Mesothelial cell of epicardium (in vitro differentiated cells): ENCODE measurements around the gene NAV1. TPM values are rescaled to one million over a fixed set of nuclear protein-coding genes. Genes with fewer than 3 reads are reported as not detected.
"Not testable (repeated sequence)": the region's sequence is repeated elsewhere in the genome, so short reads cannot be mapped to it uniquely, and the experiment has no call there.

Source experiments
- DNase-seq, 2 experiments: peaks; one replicate each; pipeline ENCODE4 v3.0.0; 2021; ENCODE audit warnings: low spot score in 2 of 2; ENCODE audit not compliant: unreplicated experiment in 2 of 2
- H3K27ac Mint-ChIP-seq: 2 replicates; pipeline ENCODE4 v1.8.0; 2021; ENCODE audit warnings: mixed read lengths
- H3K27me3 Mint-ChIP-seq: 2 replicates; pipeline ENCODE4 v1.8.0; 2021; ENCODE audit warnings: low read depth, mixed read lengths
- H3K36me3 Mint-ChIP-seq: 2 replicates; pipeline ENCODE4 v1.8.0; 2021; ENCODE audit warnings: mixed read lengths
- H3K4me1 Mint-ChIP-seq: 2 replicates; pipeline ENCODE4 v1.8.0; 2021; ENCODE audit warnings: mixed read lengths
- H3K4me3 Mint-ChIP-seq: 2 replicates; pipeline ENCODE4 v1.8.0; 2021; ENCODE audit warnings: mild to moderate bottlenecking, moderate library complexity, mixed read lengths
- H3K9me3 Mint-ChIP-seq: 2 replicates; pipeline ENCODE4 v1.8.0; 2021; ENCODE audit warnings: mixed read lengths
- CTCF ChIP-seq: fragments of 200-600 bp; sonication (generic); IDR thresholded peaks from one replicate; pipeline ENCODE4 v1.5.0; 2021; ENCODE audit warnings: antibody characterized with exemption; ENCODE audit not compliant: unreplicated experiment
- total RNA-seq: library from RNA; stranded (reverse); gene quantifications from 3 replicates; pipeline ENCODE4 v1.2.1, GENCODE V29; 2021

NAV1 gene
- total RNA-seq: 88.8 to 95.9 TPM (median 95.4 TPM) in 3 replicates

GRCh38 chr1:201538612-201539551 lies at the start of gene NAV1:
TSS of gene NAV1 (plus strand) at chr1:201539127. CDS start at chr1:201622885, 83,758 bp downstream.
- H3K27me3 Mint-ChIP-seq: no peaks in the 10 kb centered on the region
- H3K9me3 Mint-ChIP-seq: peaks cover 4% of the 10 kb centered on the region
- H3K4me3 Mint-ChIP-seq: peak within 1 kb of the TSS; percentile 86
- H3K27ac Mint-ChIP-seq: peak within 1 kb of the TSS; percentile 82
- DNase-seq: peak in 1 of 2 experiments; percentile 59
- peaks cover 38% of the 10 kb centered on the region for H3K4me1 Mint-ChIP-seq
- no peak for TF ChIP-seq CTCF
- no peaks in the 10 kb centered on the region for H3K36me3 Mint-ChIP-seq

- Mint-ChIP-seq H3K27me3 (no peaks in the 10 kb centered on the region), H3K4me3 (no peak overlapping the region), H3K9me3 (peaks cover 5% of the 10 kb centered on the region), H3K27ac (peak overlapping the region; percentile 91), H3K36me3 (peaks cover 6% of the 10 kb centered on the region), H3K4me1 (peaks cover 71% of the 10 kb centered on the region)
- DNase-seq: no peak
- TF ChIP-seq CTCF: no peak
Measured at GRCh38 chr1:201489643-201490261, 49.2 kb upstream of the NAV1 start.

- DNase-seq: no peak
- H3K9me3 Mint-ChIP-seq: peaks cover 5% of the 10 kb centered on the region
- peaks cover 6% of the 10 kb centered on the region for H3K36me3 Mint-ChIP-seq
- H3K27ac Mint-ChIP-seq: peak overlapping the region; percentile 91
- TF ChIP-seq CTCF: no peak
- H3K4me3 Mint-ChIP-seq: no peak overlapping the region
- H3K4me1 Mint-ChIP-seq: peaks cover 78% of the 10 kb centered on the region
- no peaks in the 10 kb centered on the region for H3K27me3 Mint-ChIP-seq
Measured at GRCh38 chr1:201490708-201491131, 48.2 kb upstream of the NAV1 start.

- peaks cover 6% of the 10 kb centered on the region for H3K36me3 Mint-ChIP-seq
- no peak overlapping the region for H3K4me3 Mint-ChIP-seq
- peaks cover 5% of the 10 kb centered on the region for H3K9me3 Mint-ChIP-seq
- peak overlapping the region; percentile 92 for H3K27ac Mint-ChIP-seq
- no peak for TF ChIP-seq CTCF
- no peak for DNase-seq
- H3K27me3 Mint-ChIP-seq: no peaks in the 10 kb centered on the region
- peaks cover 81% of the 10 kb centered on the region for H3K4me1 Mint-ChIP-seq
Measured at GRCh38 chr1:201491896-201492511, 46.9 kb upstream of the NAV1 start.

- Mint-ChIP-seq H3K4me1 (peaks cover 78% of the 10 kb centered on the region), H3K27ac (peak overlapping the region; percentile 100)
- not testable (repeated sequence) for H3K4me3 Mint-ChIP-seq, H3K9me3 Mint-ChIP-seq, H3K36me3 Mint-ChIP-seq, H3K27me3 Mint-ChIP-seq, DNase-seq
Measured at GRCh38 chr1:201493026-201493656, 45.8 kb upstream of the NAV1 start.
